ENCODE measurements around the gene NAMPT.
"Not testable (repeated sequence)": the region's sequence is repeated elsewhere in the genome, so short reads cannot be mapped to it uniquely, and the experiment has no call there.

Gene NAMPT

DNA sequence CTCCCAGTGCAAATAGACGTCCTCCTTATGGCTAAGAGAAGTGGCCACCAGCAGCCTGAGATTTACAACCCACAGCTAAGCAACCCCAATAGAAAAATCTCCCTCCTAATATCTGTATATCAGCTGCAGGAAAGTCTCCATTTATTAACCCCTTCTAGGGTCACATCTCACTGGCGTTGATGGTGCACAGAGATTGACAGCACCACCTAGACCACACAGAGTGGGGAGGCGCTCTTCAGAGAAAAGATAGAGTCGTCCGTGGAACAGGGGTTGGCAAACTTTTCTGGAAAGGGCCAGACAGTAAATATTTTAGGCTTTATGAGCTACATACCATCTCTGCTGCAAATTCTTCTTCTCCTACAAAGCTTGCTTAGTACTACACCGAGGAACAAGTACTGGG, 60.0 kb downstream of the NAMPT start:
- no peak for DNase-seq

DNA sequence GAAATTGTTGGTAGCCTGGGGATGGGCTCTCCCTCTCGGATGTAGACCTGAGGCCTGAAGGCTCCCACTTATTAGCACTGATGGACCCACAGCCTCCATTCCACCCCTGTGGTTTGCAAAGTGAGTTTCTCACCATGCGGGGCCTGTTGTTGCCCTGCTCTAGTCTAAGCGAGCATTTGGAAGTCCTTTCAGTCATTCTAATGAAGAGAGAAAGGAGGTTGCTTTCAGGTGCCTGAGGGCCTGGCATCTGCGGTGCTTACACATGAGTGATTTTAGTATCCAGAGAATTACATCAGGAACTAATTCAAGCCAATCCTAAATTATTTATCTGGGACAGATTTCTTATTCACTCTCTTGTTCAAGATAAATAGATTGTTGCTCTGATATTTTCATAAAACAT, 61.6 kb downstream of the NAMPT start:
- no peak for DNase-seq

GRCh38 chr7:106222545-106222944, 62.2 kb downstream of the NAMPT start:
- no peak for DNase-seq

DNA sequence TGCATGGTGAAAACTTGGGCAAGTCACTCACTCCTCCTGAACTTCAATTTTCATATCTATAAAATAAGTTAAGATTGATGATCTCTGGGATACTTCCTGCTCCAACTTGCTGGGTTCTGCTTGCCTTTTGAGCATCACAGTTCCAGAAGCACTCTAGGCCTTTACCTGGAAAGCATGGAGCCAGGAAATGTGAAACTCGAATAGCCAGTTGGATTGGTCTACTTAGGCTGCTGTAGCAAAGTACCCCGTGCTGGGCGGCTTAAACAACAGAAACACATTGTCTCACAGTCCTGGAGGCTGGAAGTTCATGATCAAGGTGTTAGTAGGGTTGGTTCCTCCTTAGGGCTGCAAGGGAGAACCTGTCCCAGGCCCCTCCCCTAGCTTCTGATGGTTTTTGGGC, 64.5 kb downstream of the NAMPT start:
- no peak for DNase-seq

GRCh38 chr7:106219170-106219569, 65.6 kb downstream of the NAMPT start:
- no peak for DNase-seq

- DNase-seq: no peak
Observed at GRCh38 chr7:106218546-106218945, 66.2 kb downstream of the NAMPT start.

DNA sequence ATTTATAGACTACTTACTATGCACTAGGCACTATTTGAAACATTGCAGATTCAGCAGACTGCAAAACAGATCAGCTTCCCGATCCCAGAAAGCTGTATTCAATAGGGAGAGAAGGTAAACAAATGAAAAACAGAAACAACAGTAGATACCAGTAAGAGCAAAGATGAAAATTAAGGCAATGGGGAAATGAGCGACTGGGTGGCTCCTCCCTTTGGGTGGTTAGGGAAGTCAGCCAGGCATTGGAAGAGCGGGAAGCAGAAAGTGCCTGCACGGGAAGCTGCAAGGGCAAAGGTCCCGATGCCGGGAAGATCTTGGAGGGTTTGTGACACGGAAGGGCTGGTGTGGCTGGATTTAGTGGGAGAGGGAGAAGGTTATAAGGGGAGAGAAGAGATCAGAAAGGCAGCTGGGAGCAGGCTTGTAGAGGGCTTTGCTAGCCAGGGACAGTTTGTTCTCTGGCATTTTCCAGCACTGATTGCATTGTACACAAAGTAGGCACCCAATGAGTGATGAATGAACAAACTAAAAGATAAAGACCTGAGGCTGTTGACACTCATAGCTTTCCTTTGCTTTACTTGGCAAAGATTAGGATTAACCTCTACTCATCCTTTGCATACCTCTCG, 67.8 kb downstream of the NAMPT start:
- DNase-seq: no peak

GRCh38 chr7:106216517-106216922, 68.3 kb downstream of the NAMPT start:
- no peak for DNase-seq

- DNase-seq: no peak
Observed at GRCh38 chr7:106215868-106216516, 68.8 kb downstream of the NAMPT start.

- not testable (repeated sequence) for DNase-seq
Observed at GRCh38 chr7:106208944-106209343, 75.8 kb downstream of the NAMPT start.

- DNase-seq: no peak
Observed at GRCh38 chr7:106206826-106207541, 77.8 kb downstream of the NAMPT start.

GRCh38 chr7:106205621-106206222, 79.1 kb downstream of the NAMPT start:
- DNase-seq: no peak

GRCh38 chr7:106203473-106203872, 81.3 kb downstream of the NAMPT start:
- DNase-seq: no peak

- no peak for DNase-seq
Observed at GRCh38 chr7:106201164-106201563, 83.6 kb downstream of the NAMPT start.

- DNase-seq: no peak
Observed at GRCh38 chr7:106199813-106200364, 84.9 kb downstream of the NAMPT start.

GRCh38 chr7:106199024-106199423, 85.8 kb downstream of the NAMPT start:
- DNase-seq: no peak

Measured in NCI-H524 treated with DMSO at 0.1 percent for 48 hours (cell line).